Fibroblast of lung (primary cell): ENCODE data around the gene SMARCAL1. TPM values are rescaled to one million over a fixed set of nuclear protein-coding genes. Genes with fewer than 3 reads are reported as not detected.
A peak's percentile ranks its signal among the peaks of the same experiment; 100 is the strongest.

Experiments used
- DNase-seq, 2 donors: peaks; one replicate each; pipeline versions ENCODE4 v3.0.0 to v3.0.0-alpha.2; 2010; ENCODE audit warnings: low read depth in 2 of 2
- H2AFZ ChIP-seq: 2 replicates; pipeline ENCODE4 v1.5.1; 2012; ENCODE audit warnings: low read length, control low read depth, inconsistent platforms
- H3K27ac ChIP-seq: 2 replicates; pipeline ENCODE4 v1.5.1; 2011; ENCODE audit warnings: low read length, control low read depth; ENCODE audit not compliant: insufficient read depth
- H3K27me3 ChIP-seq: 2 replicates; pipeline ENCODE4 v1.5.1; 2011; ENCODE audit warnings: mild to moderate bottlenecking, low read length; ENCODE audit not compliant: control insufficient read depth, insufficient read depth
- H3K36me3 ChIP-seq: 2 replicates; pipeline ENCODE4 v1.5.1; 2011; ENCODE audit warnings: low read length; ENCODE audit not compliant: control insufficient read depth, insufficient read depth
- H3K4me1 ChIP-seq: 2 replicates; pipeline ENCODE4 v1.5.1; 2011; ENCODE audit warnings: low read length; ENCODE audit not compliant: control insufficient read depth, insufficient read depth; ENCODE audit errors: extremely low read depth
- H3K4me2 ChIP-seq: 2 replicates; pipeline ENCODE4 v1.5.1; 2011; ENCODE audit warnings: low read length, control low read depth; ENCODE audit not compliant: insufficient read depth; ENCODE audit errors: extremely low read depth
- H3K4me3 ChIP-seq, 4 experiments: fragments of 200-600 bp in 1 of 4; sonication (generic) in 1 of 4; replicated peaks in 1 of 4; 2 replicates each; pipeline ENCODE4 v1.5.1; 2011 to 2016; ENCODE audit warnings: low read length in 4 of 4, low read depth in 3 of 4, mild to moderate bottlenecking in 3 of 4, control low read depth in 2 of 4, inconsistent platforms in 1 of 4, mixed read lengths in 1 of 4; ENCODE audit not compliant: insufficient read depth in 1 of 4; ENCODE audit errors: control extremely low read depth in 1 of 4
- H3K79me2 ChIP-seq: 2 replicates; pipeline ENCODE4 v1.5.1; 2012; ENCODE audit warnings: mild to moderate bottlenecking, low read length, inconsistent platforms; ENCODE audit not compliant: control insufficient read depth, insufficient read depth
- H3K9ac ChIP-seq: 2 replicates; pipeline ENCODE4 v1.5.1; 2011; ENCODE audit warnings: mild to moderate bottlenecking, low read length, control low read depth; ENCODE audit not compliant: insufficient read depth
- H3K9me3 ChIP-seq: 2 replicates; pipeline ENCODE4 v1.5.1; 2012; ENCODE audit warnings: low read depth, low read length; ENCODE audit not compliant: control insufficient read depth, insufficient read depth
- H4K20me1 ChIP-seq: 2 replicates; pipeline ENCODE4 v1.5.1; 2011; ENCODE audit warnings: low read length; ENCODE audit not compliant: control insufficient read depth, insufficient read depth; ENCODE audit errors: extremely low read depth
- EZH2 ChIP-seq: IDR thresholded peaks from 2 replicates; pipeline ENCODE4 v1.5.1; 2012; ENCODE audit warnings: low read length, control low read depth, mild to moderate bottlenecking; ENCODE audit errors: missing control alignments
- polyA plus RNA-seq, 2 donors: library from polyadenylated mRNA; depleted of rRNA in 1 of 2; stranded (reverse) in 1 of 2; unstranded in 1 of 2; fragments of >200 nt; gene quantifications; 2 replicates each; pipeline ENCODE4 v1.2.1, GENCODE V29; 2011 to 2012; ENCODE audit warnings: missing spikeins in 1 of 2
- total RNA-seq: library from RNA; depleted of rRNA; stranded (reverse); fragments of >200 nt; gene quantifications from 2 replicates; pipeline ENCODE4 v1.2.1, GENCODE V29; 2014
- TF ChIP-seq, protein P1 (sequence below), 2 donors: IDR thresholded peaks in 1 of 2; conservative IDR thresholded peaks in 1 of 2; 1 replicate in 1 of 2; 2 replicates in 1 of 2; pipeline ENCODE4 v1.5.1; 2011 to 2012; ENCODE audit warnings: low read length in 2 of 2, control low read depth in 1 of 2, inconsistent platforms in 1 of 2, low read depth in 1 of 2, mild to moderate bottlenecking in 1 of 2

SMARCAL1 gene
- total and polyA plus RNA-seq, 2 donors (not counting 1 experiment from before 2014, with no cell fraction given), result 21.5 to 25.1 TPM

DNA sequence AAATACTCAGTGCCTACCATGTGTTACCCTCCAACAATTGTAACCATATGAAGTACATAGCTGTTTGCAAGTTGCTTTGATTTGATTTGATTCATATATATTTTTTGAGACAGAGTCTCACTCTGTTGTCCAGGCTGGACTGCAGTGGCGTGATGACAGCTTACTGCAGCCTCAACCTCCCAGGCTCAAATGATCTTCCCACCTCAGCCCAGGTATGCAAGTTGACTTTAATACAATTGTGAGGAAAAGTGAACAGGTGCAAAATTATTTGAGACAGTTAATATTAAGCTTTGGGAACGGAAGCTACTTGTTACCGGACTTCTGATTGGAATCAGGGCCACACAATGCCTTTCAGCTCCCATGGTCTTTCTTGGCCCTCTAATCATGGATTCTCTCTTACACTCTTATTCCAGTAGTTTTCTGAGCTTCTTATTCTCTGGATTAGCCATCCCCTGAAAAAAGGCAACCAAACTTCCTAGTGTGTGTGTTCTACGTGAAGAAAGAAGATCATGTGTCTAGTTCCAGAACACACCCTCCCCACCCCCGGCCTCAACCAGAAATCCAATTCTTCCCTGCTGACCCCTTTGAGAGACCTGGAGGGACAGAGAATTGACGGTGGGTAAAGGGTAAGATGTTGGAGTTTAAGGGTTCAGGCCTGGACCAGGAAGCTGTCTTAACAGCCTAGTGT, 85.2 kb downstream of the SMARCAL1 start:
- H3K36me3 ChIP-seq, result peaks cover 15% of the 10 kb centered on the region
- TF ChIP-seq, protein P1, sequence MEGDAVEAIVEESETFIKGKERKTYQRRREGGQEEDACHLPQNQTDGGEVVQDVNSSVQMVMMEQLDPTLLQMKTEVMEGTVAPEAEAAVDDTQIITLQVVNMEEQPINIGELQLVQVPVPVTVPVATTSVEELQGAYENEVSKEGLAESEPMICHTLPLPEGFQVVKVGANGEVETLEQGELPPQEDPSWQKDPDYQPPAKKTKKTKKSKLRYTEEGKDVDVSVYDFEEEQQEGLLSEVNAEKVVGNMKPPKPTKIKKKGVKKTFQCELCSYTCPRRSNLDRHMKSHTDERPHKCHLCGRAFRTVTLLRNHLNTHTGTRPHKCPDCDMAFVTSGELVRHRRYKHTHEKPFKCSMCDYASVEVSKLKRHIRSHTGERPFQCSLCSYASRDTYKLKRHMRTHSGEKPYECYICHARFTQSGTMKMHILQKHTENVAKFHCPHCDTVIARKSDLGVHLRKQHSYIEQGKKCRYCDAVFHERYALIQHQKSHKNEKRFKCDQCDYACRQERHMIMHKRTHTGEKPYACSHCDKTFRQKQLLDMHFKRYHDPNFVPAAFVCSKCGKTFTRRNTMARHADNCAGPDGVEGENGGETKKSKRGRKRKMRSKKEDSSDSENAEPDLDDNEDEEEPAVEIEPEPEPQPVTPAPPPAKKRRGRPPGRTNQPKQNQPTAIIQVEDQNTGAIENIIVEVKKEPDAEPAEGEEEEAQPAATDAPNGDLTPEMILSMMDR (conservative IDR thresholded peaks at IDR 0.05 in 1 of 2, IDR thresholded peaks at IDR 0.05 in 1 of 2; ENCODE audit: low read depth in 1 of 2, low read length in 2 of 2), result no peak
- TF ChIP-seq EZH2, result no peak
- peaks cover 44% of the 10 kb centered on the region for H3K79me2 ChIP-seq
- H3K27ac ChIP-seq, result peak overlapping the region; percentile 82
- peaks cover 2% of the 10 kb centered on the region for H4K20me1 ChIP-seq
- H3K9ac ChIP-seq, result peak overlapping the region; percentile 9
- H2AFZ ChIP-seq, result peak overlapping the region; percentile 94
- H3K27me3 ChIP-seq, result no peaks in the 10 kb centered on the region
- no peaks in the 10 kb centered on the region for H3K9me3 ChIP-seq
- H3K4me3 ChIP-seq, result peak overlapping the region; percentile 80 to 95 (median 92)
- H3K4me1 ChIP-seq, result peaks cover 9% of the 10 kb centered on the region
- peak overlapping the region; percentile 87 for H3K4me2 ChIP-seq
- no peak for DNase-seq

DNA sequence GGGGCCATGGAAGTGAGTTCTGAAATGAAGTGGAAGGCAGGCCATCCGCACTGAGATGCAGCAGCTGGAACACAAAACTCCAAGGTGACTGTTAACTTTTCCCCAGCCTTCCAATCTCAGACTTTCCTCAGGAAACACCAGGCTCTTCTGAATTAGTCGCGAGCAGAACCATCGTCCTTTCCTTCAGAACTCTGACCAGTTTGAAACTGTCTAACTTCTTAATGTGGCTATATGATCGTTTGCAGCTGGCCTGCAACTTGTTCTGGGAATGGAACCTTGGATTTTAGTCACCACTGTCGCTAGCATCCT, 85.7 kb downstream of the SMARCAL1 start:
- Histone ChIP-seq H3K27ac (peak overlapping the region; percentile 82), H3K27me3 (no peaks in the 10 kb centered on the region), H2AFZ (peak overlapping the region; percentile 94), H3K9ac (peak overlapping the region; percentile 58), H3K4me2 (peak overlapping the region; percentile 87), H3K36me3 (peaks cover 18% of the 10 kb centered on the region), H3K4me1 (peaks cover 9% of the 10 kb centered on the region), H4K20me1 (peaks cover 2% of the 10 kb centered on the region), H3K4me3 (peak overlapping the region; percentile 80 to 95 (median 92)), H3K79me2 (peaks cover 46% of the 10 kb centered on the region), H3K9me3 (no peaks in the 10 kb centered on the region)
- DNase-seq, result peak in 1 of 2 donors; percentile 37
- no peak for TF ChIP-seq EZH2
- TF ChIP-seq, protein P1 (conservative IDR thresholded peaks at IDR 0.05 in 1 of 2, IDR thresholded peaks at IDR 0.05 in 1 of 2; ENCODE audit: low read depth in 1 of 2, low read length in 2 of 2), result no peak

DNA sequence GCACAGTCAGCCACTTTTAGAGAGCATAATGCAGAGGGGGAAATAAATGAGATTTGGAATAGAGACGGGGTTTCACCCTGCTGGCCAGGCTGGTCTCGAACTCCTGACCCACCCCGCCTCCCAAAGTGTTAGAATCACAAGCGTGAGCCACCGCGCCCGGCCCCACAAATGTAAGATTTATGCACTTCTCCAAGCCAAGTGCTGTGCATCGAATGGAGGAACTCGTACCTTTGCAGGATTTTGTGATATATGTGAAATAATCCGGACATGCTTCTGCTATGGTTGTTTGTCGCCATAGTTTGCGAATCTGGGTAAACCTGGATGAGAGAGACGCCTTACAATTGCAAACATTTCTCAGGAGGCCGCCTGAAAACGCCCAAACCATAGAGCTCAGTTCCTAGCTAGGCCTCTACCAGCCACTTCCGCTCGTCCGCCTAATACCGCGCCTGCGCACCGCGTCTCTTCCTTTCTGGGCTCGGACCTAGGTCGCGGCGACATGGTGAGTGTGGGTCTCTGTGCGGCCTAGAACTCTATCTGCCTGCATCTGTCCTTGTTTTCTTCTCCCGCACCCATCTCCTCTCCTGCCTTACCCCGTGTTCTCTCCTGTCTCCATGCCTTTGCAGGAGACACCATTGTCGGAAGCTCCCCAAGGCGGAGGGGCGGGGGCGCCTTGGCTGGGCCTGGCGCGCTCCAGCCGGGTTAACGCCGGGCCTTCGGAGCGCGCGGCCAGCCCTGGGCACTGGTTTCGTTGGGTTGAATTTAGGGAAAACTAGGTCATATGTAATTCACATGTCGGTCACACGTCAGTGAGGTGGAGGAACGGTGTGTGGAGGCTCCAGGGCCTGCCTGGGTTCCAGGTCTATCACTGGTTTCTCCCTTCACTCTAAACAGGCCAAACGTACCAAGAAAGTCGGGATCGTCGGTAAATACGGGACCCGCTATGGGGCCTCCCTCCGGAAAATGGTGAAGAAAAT, 86.4 kb downstream of the SMARCAL1 start, which contains the start of gene RPL37A:
RPL37A (plus strand) TSS at position 466 of the 974 bp plus-strand sequence; CDS start at position 497, 31 bp downstream.
- peaks cover 47% of the 10 kb centered on the region for H3K79me2 ChIP-seq

More for the DNA sequence above, 86.4 kb downstream of the SMARCAL1 start, which contains the start of gene RPL37A:
- H3K27me3 ChIP-seq, result no peaks in the 10 kb centered on the region
- peaks cover 2% of the 10 kb centered on the region for H4K20me1 ChIP-seq
- TF ChIP-seq EZH2, result no peak
- TF ChIP-seq, protein P1 (conservative IDR thresholded peaks at IDR 0.05 in 1 of 2, IDR thresholded peaks at IDR 0.05 in 1 of 2; ENCODE audit: low read depth in 1 of 2, low read length in 2 of 2), result no peak
- H3K9ac ChIP-seq, result peak within 1 kb of the TSS; percentile 90
- peaks cover 8% of the 10 kb centered on the region for H3K4me1 ChIP-seq
- peaks cover 22% of the 10 kb centered on the region for H3K36me3 ChIP-seq
- peak within 1 kb of the TSS; percentile 87 for H3K4me2 ChIP-seq
- H3K9me3 ChIP-seq, result no peaks in the 10 kb centered on the region
- H2AFZ ChIP-seq, result peak within 1 kb of the TSS; percentile 94
- peak within 1 kb of the TSS; percentile 80 to 95 (median 92) for H3K4me3 ChIP-seq
- peak within 1 kb of the TSS; percentile 82 for H3K27ac ChIP-seq
- DNase-seq, result peak; percentile 95 to 98
